22Rv1 (cell line): ENCODE results near the gene MRPL19.

Experiments
- ZFX ChIP-seq: fragments of 450-650 bp; IDR thresholded peaks from 2 replicates; pipeline ENCODE4 v1.6.1; 2017; ENCODE audit warnings: antibody characterized with exemption, borderline replicate concordance
- TF ChIP-seq, protein P1 (sequence below): fragments of 450-650 bp; IDR thresholded peaks from 2 replicates; pipeline ENCODE4 v1.5.1; 2017; ENCODE audit warnings: mild to moderate bottlenecking

GRCh38 chr2:75716406-75716805 lies 69.8 kb downstream of the MRPL19 start:
- TF ChIP-seq, protein P1, sequence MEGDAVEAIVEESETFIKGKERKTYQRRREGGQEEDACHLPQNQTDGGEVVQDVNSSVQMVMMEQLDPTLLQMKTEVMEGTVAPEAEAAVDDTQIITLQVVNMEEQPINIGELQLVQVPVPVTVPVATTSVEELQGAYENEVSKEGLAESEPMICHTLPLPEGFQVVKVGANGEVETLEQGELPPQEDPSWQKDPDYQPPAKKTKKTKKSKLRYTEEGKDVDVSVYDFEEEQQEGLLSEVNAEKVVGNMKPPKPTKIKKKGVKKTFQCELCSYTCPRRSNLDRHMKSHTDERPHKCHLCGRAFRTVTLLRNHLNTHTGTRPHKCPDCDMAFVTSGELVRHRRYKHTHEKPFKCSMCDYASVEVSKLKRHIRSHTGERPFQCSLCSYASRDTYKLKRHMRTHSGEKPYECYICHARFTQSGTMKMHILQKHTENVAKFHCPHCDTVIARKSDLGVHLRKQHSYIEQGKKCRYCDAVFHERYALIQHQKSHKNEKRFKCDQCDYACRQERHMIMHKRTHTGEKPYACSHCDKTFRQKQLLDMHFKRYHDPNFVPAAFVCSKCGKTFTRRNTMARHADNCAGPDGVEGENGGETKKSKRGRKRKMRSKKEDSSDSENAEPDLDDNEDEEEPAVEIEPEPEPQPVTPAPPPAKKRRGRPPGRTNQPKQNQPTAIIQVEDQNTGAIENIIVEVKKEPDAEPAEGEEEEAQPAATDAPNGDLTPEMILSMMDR: no peak
- no peak for TF ChIP-seq ZFX
